GM12875 (cell line): ENCODE results near the gene MOGAT3.

Experiments used
- H3K4me3 ChIP-seq: one replicate; pipeline ENCODE4 v1.5.1; 2011; ENCODE audit warnings: low read depth, low read length, control low read depth
- CTCF ChIP-seq: IDR thresholded peaks from 2 replicates; pipeline ENCODE4 v1.5.1; 2011; ENCODE audit warnings: low read depth, mild to moderate bottlenecking, control low read depth, inconsistent platforms, low read length, moderate library complexity, borderline replicate concordance; ENCODE audit not compliant: insufficient read depth

MOGAT3 gene

GRCh38 chr7:101170617-101171441 is 30.0 kb downstream of the MOGAT3 start:
- no peak overlapping the region for H3K4me3 ChIP-seq
- no peak for TF ChIP-seq CTCF

- peak; percentile 96 for TF ChIP-seq CTCF
- H3K4me3 ChIP-seq: no peak overlapping the region
Observed at GRCh38 chr7:101169838-101170551, 30.8 kb downstream of the MOGAT3 start.

- H3K4me3 ChIP-seq: no peak overlapping the region
- TF ChIP-seq CTCF: no peak
Observed at GRCh38 chr7:101169110-101169837, 31.6 kb downstream of the MOGAT3 start.

- no peak for TF ChIP-seq CTCF
- H3K4me3 ChIP-seq: no peak overlapping the region
Observed at GRCh38 chr7:101168412-101169049, 32.3 kb downstream of the MOGAT3 start.

- H3K4me3 ChIP-seq: no peak overlapping the region
- no peak for TF ChIP-seq CTCF
Observed at GRCh38 chr7:101167645-101168411, 33.0 kb downstream of the MOGAT3 start.

- TF ChIP-seq CTCF: no peak
- H3K4me3 ChIP-seq: no peak overlapping the region
Observed at GRCh38 chr7:101166909-101167644, 33.8 kb downstream of the MOGAT3 start.
